NCI-H1417 treated with DMSO at 0.1 percent for 48 hours (cell line): ENCODE measurements around the gene CRISPLD2.
"Not testable (repeated sequence)": the region's sequence is repeated elsewhere in the genome, so short reads cannot be mapped to it uniquely, and the experiment has no call there.

Experiments used
- DNase-seq: peaks from one replicate; lab custom pipeline; 2025; lab: John Stamatoyannopoulos, UW

The CRISPLD2 gene

GRCh38 chr16:84839956-84840355, 20.2 kb downstream of the CRISPLD2 start:
- DNase-seq, result no peak

GRCh38 chr16:84840687-84841627, 21.2 kb downstream of the CRISPLD2 start:
- DNase-seq, result no peak

GRCh38 chr16:84841787-84842300, 22.1 kb downstream of the CRISPLD2 start:
- no peak for DNase-seq

- DNase-seq, result no peak
Observed at GRCh38 chr16:84842516-84843148, 22.8 kb downstream of the CRISPLD2 start.

GRCh38 chr16:84843149-84844048, 23.6 kb downstream of the CRISPLD2 start:
- no peak for DNase-seq

GRCh38 chr16:84844049-84844350, 24.2 kb downstream of the CRISPLD2 start:
- no peak for DNase-seq

GRCh38 chr16:84844559-84845495, 25.0 kb downstream of the CRISPLD2 start:
- no peak for DNase-seq

- DNase-seq, result no peak
Observed at GRCh38 chr16:84845496-84846002, 25.8 kb downstream of the CRISPLD2 start.

GRCh38 chr16:84847564-84848355, 28.0 kb downstream of the CRISPLD2 start:
- DNase-seq, result no peak

- no peak for DNase-seq
Observed at GRCh38 chr16:84848986-84849634, 29.3 kb downstream of the CRISPLD2 start.

GRCh38 chr16:84849751-84850150, 30.0 kb downstream of the CRISPLD2 start:
- DNase-seq, result no peak

GRCh38 chr16:84850714-84851113, 30.9 kb downstream of the CRISPLD2 start:
- no peak for DNase-seq

- DNase-seq, result no peak
Observed at GRCh38 chr16:84851192-84852127, 31.7 kb downstream of the CRISPLD2 start.

GRCh38 chr16:84853534-84853933, 33.7 kb downstream of the CRISPLD2 start:
- no peak for DNase-seq

- no peak for DNase-seq
Observed at GRCh38 chr16:84854759-84855158, 35.0 kb downstream of the CRISPLD2 start.

- DNase-seq, result not testable (repeated sequence)
Observed at GRCh38 chr16:84855435-84856202, 35.8 kb downstream of the CRISPLD2 start.

- not testable (repeated sequence) for DNase-seq
Observed at GRCh38 chr16:84856203-84856581, 36.4 kb downstream of the CRISPLD2 start.

- DNase-seq, result not testable (repeated sequence)
Observed at GRCh38 chr16:84856811-84857210, 37.0 kb downstream of the CRISPLD2 start.
